HepG2 (cell line): Measurements from ENCODE around the gene SPNS3.

Experiments
- DR1 ChIP-seq: sonication (generic); formaldehyde crosslinking; IDR thresholded peaks from 2 replicates; pipeline ENCODE4 v1.8.0; 2021; ENCODE audit warnings: mild to moderate bottlenecking, missing genetic modification reagents, inconsistent platforms
- EED ChIP-seq: sonication (generic); formaldehyde crosslinking; IDR thresholded peaks from 2 replicates; pipeline ENCODE4 v1.5.0; 2020; ENCODE audit warnings: mild to moderate bottlenecking, missing genetic modification reagents
- GATAD2A ChIP-seq: IDR thresholded peaks from 2 replicates; pipeline ENCODE4 v1.6.1; 2016
- POLR2A ChIP-seq, 2 experiments: IDR thresholded peaks; 2 replicates each; pipeline ENCODE4 v1.6.1; 2011; ENCODE audit warnings: low read depth in 2 of 2, low read length in 2 of 2, mild to moderate bottlenecking in 1 of 2, moderate library complexity in 1 of 2; ENCODE audit not compliant: insufficient read depth in 1 of 2
- XRCC5 ChIP-seq: fragments of 200-400 bp; formaldehyde crosslinking; optimal IDR thresholded peaks from 2 replicates; pipeline ENCODE3; 2017; ENCODE audit warnings: mild to moderate bottlenecking, low read length
- ZFAT ChIP-seq: sonication (generic); formaldehyde crosslinking; conservative IDR thresholded peaks from 2 replicates; pipeline ENCODE4 v1.8.1; 2023; ENCODE audit warnings: missing genetic modification reagents, inconsistent platforms
- ZNF639 ChIP-seq: conservative IDR thresholded peaks from 2 replicates; pipeline ENCODE4 v1.6.1; 2018; ENCODE audit warnings: missing genetic modification reagents
- ZNF646 ChIP-seq: sonication (generic); formaldehyde crosslinking; IDR thresholded peaks from 2 replicates; pipeline ENCODE4 v1.9.0; 2021; ENCODE audit warnings: mild to moderate bottlenecking, missing genetic modification reagents
- ZNF670 ChIP-seq: sonication (generic); formaldehyde crosslinking; IDR thresholded peaks from 2 replicates; pipeline ENCODE4 v1.8.0; 2022; ENCODE audit warnings: mild to moderate bottlenecking, missing genetic modification reagents, borderline replicate concordance
- TF ChIP-seq, protein P1 (sequence below): sonication (generic); formaldehyde crosslinking; IDR thresholded peaks from 2 replicates; pipeline ENCODE4 v1.4.0; 2020; ENCODE audit warnings: missing genetic modification reagents
- TF ChIP-seq, protein P2 (sequence below): sonication (generic); formaldehyde crosslinking; IDR thresholded peaks from 2 replicates; pipeline ENCODE4 v1.4.0; 2020; ENCODE audit warnings: missing genetic modification reagents
- TF ChIP-seq, protein P3 (sequence below): sonication (generic); formaldehyde crosslinking; IDR thresholded peaks from 2 replicates; pipeline ENCODE4 v1.4.0; 2020; ENCODE audit warnings: missing genetic modification reagents

DNA sequence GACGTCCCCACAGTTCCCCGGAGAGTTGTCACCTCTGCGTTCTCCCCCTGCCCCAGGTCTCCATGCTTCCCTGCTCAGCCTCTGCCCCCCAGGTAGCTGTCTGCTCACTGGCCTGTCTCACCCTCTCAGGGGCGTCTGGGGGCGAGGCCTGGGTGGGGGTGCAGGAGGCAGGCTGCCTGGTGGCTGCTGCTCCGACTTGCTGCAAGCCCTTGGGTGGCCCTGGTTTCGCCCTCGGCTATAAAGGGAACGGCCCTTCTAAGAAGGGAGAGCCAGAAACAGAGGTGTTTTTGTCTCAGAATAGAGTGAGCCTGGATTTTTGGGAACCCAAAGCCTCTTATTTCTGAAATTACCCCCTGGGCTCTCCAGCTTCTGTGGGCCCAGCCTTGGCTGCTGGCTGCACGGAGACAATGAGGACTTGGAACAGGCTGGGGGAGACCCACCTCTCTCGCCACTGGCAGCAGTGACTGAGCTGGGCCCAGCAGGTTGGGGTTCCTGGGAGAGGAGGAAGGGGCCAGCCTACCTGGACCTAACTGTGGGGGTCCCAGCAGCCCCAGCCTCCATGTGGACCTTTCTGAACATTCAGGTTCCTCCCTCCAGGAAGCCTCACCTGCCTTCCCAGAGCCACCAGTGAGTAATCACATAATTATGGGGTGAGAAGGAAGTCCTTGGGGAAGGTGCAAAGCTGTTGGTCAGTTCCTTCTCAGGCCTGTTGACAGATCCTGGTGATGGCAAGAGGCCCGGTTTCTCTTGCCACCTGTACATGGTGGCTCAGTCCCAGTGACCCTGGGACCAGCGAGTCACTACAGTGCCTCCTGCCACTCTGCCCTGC, 49.5 kb downstream of the SPNS3 start:
- TF ChIP-seq ZNF639 (no peak), DR1 (CRISPR knock-in tag) (no peak), ZNF670 (CRISPR knock-in tag) (no peak), GATAD2A (no peak), ZNF646 (CRISPR knock-in tag) (no peak), EED (no peak), POLR2A (IDR thresholded peaks at IDR 0.05; ENCODE audit: insufficient read depth in 1 of 2, low read depth in 2 of 2, low read length in 2 of 2) (no peak), XRCC5 (no peak), ZFAT (no peak)
- TF ChIP-seq, protein P1, sequence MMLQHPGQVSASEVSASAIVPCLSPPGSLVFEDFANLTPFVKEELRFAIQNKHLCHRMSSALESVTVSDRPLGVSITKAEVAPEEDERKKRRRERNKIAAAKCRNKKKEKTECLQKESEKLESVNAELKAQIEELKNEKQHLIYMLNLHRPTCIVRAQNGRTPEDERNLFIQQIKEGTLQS (CRISPR knock-in tag), result no peak
- TF ChIP-seq, protein P2, sequence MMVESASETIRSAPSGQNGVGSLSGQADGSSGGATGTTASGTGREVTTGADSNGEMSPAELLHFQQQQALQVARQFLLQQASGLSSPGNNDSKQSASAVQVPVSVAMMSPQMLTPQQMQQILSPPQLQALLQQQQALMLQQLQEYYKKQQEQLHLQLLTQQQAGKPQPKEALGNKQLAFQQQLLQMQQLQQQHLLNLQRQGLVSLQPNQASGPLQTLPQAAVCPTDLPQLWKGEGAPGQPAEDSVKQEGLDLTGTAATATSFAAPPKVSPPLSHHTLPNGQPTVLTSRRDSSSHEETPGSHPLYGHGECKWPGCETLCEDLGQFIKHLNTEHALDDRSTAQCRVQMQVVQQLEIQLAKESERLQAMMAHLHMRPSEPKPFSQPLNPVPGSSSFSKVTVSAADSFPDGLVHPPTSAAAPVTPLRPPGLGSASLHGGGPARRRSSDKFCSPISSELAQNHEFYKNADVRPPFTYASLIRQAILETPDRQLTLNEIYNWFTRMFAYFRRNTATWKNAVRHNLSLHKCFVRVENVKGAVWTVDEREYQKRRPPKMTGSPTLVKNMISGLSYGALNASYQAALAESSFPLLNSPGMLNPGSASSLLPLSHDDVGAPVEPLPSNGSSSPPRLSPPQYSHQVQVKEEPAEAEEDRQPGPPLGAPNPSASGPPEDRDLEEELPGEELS (CRISPR knock-in tag), result no peak
- TF ChIP-seq, protein P3, sequence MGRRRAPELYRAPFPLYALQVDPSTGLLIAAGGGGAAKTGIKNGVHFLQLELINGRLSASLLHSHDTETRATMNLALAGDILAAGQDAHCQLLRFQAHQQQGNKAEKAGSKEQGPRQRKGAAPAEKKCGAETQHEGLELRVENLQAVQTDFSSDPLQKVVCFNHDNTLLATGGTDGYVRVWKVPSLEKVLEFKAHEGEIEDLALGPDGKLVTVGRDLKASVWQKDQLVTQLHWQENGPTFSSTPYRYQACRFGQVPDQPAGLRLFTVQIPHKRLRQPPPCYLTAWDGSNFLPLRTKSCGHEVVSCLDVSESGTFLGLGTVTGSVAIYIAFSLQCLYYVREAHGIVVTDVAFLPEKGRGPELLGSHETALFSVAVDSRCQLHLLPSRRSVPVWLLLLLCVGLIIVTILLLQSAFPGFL, result no peak
